ENCODE data around the gene BCL6B. TPM values are rescaled to one million over a fixed set of nuclear protein-coding genes. Genes with fewer than 3 reads are reported as not detected.
A peak's percentile ranks its signal among the peaks of the same experiment; 100 is the strongest.

The BCL6B gene
- total and polyA plus RNA-seq, 2 experiments from 2014 or later, result 3.3 to 4.5 TPM

GRCh38 chr17:7042501-7043181 is 19.8 kb downstream of the BCL6B start:
- Mint-ChIP-seq H3K27me3 (ENCODE audit: insufficient read depth, low read depth, poor library complexity) (peaks cover 46% of the 10 kb centered on the region), H3K36me3 (ENCODE audit: low read depth) (peaks cover 3% of the 10 kb centered on the region; the same call in 1 of the 3 replicates)
- H2AFZ ChIP-seq, result peak overlapping the region; percentile 91; the same call in 1 of the 2 replicates

More at GRCh38 chr17:7042501-7043181, 19.8 kb downstream of the BCL6B start:
- Mint-ChIP-seq H3K27ac (no peak overlapping the region), H3K4me3 (peak overlapping the region; percentile 72), H3K4me1 (peaks cover 33% of the 10 kb centered on the region), H3K9me3 (no peaks in the 10 kb centered on the region)
- Histone ChIP-seq H3K4me2 (peak overlapping the region; percentile 94), H3F3A (replicated peaks; ENCODE audit: low read depth) (peaks cover 14% of the 10 kb centered on the region; the same call in 1 of the 2 replicates), H3K4me1 (ENCODE audit: insufficient read depth) (peaks cover 18% of the 10 kb centered on the region; the same call in 1 of the 2 replicates), H3K27ac (ENCODE audit: low read depth) (no peak overlapping the region), H3K36me3 (ENCODE audit: insufficient read depth) (no peaks in the 10 kb centered on the region), H3K79me2 (replicated peaks; ENCODE audit: insufficient read depth) (no peaks in the 10 kb centered on the region), H3K4me3 (peak overlapping the region; percentile 79), H4K20me1 (replicated peaks; ENCODE audit: insufficient read depth) (peaks cover 6% of the 10 kb centered on the region), H3K9me2 (ENCODE audit: insufficient read depth) (no peaks in the 10 kb centered on the region), H3K27me3 (ENCODE audit: insufficient read depth) (peaks cover 66% of the 10 kb centered on the region)
- DNase-seq (ENCODE audit: low spot score) (peak; percentile 70), ATAC-seq (peak; percentile 18)
- TF ChIP-seq CREB1 (CRISPR knock-in tag; IDR thresholded peaks at IDR 0.05; ENCODE audit: low read depth) (no peak), CTCF (conservative IDR thresholded peaks at IDR 0.05; ENCODE audit: low read depth in 2 of 2) (no peak), ZNF462 (CRISPR knock-in tag; IDR thresholded peaks at IDR 0.05) (no peak), POLR2AphosphoS5 (IDR thresholded peaks at IDR 0.05; ENCODE audit: low read depth) (no peak), EZH2 (IDR thresholded peaks at IDR 0.05; ENCODE audit: low read depth, unreplicated experiment) (no peak), JUNB (IDR thresholded peaks at IDR 0.05; ENCODE audit: unreplicated experiment) (no peak), ETS1 (IDR thresholded peaks at IDR 0.05) (no peak), REST (IDR thresholded peaks at IDR 0.05; ENCODE audit: unreplicated experiment) (no peak), EZH2phosphoT487 (IDR thresholded peaks at IDR 0.05; ENCODE audit: unreplicated experiment) (no peak)

Measured in GM23338 (cell line).